GM18517 (cell line): ENCODE measurements around the gene ITGB3BP.
"Not testable (repeated sequence)": the region's sequence is repeated elsewhere in the genome, so short reads cannot be mapped to it uniquely, and the experiment has no call there.

ENCODE experiments used
- ATAC-seq: cut with Tn5 transposase; IDR thresholded peaks from one replicate; pipeline ENCODE4 v1.9.1; 2021; ENCODE audit warnings: mild to moderate bottlenecking, moderate library complexity; ENCODE audit not compliant: unreplicated experiment

Gene ITGB3BP

DNA sequence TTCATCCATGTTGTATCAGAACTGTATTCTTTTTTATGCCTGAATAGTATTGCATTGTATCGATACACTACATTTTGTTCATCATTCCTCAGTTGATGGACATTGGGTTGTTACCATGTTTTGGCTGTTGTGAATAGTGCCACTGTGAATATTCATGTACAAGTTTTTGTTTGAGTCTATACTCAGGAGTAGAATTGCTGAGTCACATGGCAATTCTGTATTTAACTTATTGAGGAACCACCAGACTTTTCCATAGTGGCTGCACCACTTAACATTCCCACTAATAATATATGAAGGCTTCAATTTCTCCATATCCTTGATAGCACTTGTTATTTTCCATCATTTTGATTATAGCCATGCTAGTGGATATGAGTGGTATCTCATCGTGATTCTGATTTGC, 99.4 kb downstream of the ITGB3BP start:
- ATAC-seq = no peak

DNA sequence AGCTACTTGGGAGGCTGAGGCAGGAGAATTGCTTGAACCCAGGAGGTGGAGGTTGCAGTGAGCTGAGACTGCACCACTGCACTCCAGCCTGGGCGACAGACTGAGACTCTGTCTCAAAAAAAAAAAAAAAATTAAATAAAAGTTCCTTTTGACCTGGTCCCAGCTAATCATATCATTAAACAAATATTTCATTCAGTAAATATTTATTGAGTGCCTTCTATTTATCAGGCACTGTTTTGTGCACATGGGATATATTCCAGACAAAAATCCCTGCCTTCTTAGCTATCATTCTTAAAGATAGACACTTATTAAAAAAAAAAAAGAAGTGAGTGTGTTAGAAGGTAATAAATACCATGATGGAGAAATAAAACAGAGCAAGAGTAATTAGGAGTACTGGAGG, 102.3 kb downstream of the ITGB3BP start:
- ATAC-seq = not testable (repeated sequence)

GRCh38 chr1:63418101-63418500, 104.9 kb downstream of the ITGB3BP start:
- no peak for ATAC-seq

- ATAC-seq = no peak
These were observed 108.2 kb downstream of the ITGB3BP start for GRCh38 chr1:63414691-63415365.

- ATAC-seq = no peak
These were observed 109.6 kb downstream of the ITGB3BP start for GRCh38 chr1:63413394-63413793.

- ATAC-seq = no peak
These were observed 112.0 kb downstream of the ITGB3BP start for GRCh38 chr1:63411066-63411465.

DNA sequence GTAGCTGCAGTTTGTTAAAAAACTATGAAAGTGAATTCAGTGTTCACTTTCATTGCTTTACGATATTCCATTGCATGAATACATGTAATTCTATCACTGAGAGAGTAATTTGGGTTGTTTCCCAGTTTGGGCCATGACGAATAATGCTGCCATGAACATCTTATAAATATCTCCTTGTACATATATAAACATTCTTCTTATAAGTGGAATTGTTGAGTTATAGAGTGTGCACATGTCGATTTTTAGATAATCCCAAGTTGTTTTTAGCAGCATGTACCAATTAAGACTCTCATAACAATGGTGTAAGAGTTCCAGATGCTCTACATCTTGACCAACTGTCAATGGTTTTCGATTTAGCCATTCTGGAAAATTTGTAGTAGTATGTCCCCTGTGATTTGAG, 114.7 kb downstream of the ITGB3BP start:
- no peak for ATAC-seq

- ATAC-seq = no peak
These were observed 116.0 kb downstream of the ITGB3BP start for GRCh38 chr1:63407002-63407401.

- no peak for ATAC-seq
These were observed 117.0 kb downstream of the ITGB3BP start for GRCh38 chr1:63405987-63406386.

DNA sequence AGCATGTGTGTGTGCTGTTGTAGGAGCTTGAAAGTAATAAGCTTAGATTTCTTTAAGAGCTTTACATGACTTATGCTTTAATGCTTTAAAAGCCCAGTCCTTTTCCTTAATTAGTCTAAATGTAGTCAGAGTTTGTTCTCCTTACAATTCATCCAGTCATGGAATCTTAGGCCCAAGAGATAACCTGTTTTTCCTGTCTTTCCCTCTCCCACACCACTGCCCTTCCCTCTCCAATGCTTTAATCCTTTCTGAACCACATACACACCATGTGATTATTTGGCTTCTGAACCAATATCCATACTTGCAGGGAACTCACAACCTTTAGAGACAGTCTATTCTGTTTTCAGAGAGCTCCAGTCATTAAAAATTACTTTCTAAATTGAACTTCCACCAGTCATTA, 118.0 kb downstream of the ITGB3BP start:
- ATAC-seq = no peak

GRCh38 chr1:63403386-63403785, 119.6 kb downstream of the ITGB3BP start:
- ATAC-seq = no peak

- no peak for ATAC-seq
These were observed 121.1 kb downstream of the ITGB3BP start for GRCh38 chr1:63401945-63402344.
